WTC11 (cell line): ENCODE results near the gene ZNF608. TPM values are rescaled to one million over a fixed set of nuclear protein-coding genes. Genes with fewer than 3 reads are reported as not detected.

ENCODE experiments used
- ATAC-seq: fragments of 200-7000 bp; cut with Tn5 transposase; 2 replicates; pipeline ENCODE4 v1.10.0; 2021; ENCODE audit warnings: mild to moderate bottlenecking, moderate library complexity
- CTCF ChIA-PET: fragments of 300-600 bp; sonication (Branson Sonifier 250); formaldehyde crosslinking; loops from one replicate; lab custom pipeline; 2021; ENCODE audit warnings: antibody characterized with exemption; lab: Charles Lee
- POLR2A ChIA-PET: fragments of 350-600 bp; sonication (Branson Sonifier 250); formaldehyde crosslinking; loops from one replicate; lab custom pipeline; 2021; ENCODE audit warnings: antibody characterized with exemption; lab: Charles Lee
- DNase-seq: peaks from one replicate; pipeline ENCODE4 v3.0.0; 2021; ENCODE audit warnings: low spot score
- H3K27ac Mint-ChIP-seq: 2 replicates; pipeline ENCODE4 v1.8.0; 2021; ENCODE audit warnings: mixed read lengths
- H3K27me3 Mint-ChIP-seq: 2 replicates; pipeline ENCODE4 v1.8.0; 2021; ENCODE audit warnings: low read depth, mild to moderate bottlenecking, moderate library complexity, mixed read lengths
- H3K36me3 Mint-ChIP-seq: 2 replicates; pipeline ENCODE4 v1.8.0; 2021; ENCODE audit warnings: mixed read lengths
- H3K4me1 Mint-ChIP-seq: 2 replicates; pipeline ENCODE4 v1.8.0; 2022; ENCODE audit warnings: mixed read lengths
- H3K4me3 Mint-ChIP-seq: 2 replicates; pipeline ENCODE4 v1.8.0; 2021; ENCODE audit warnings: mild to moderate bottlenecking, moderate library complexity, mixed read lengths
- H3K9me3 Mint-ChIP-seq: 2 replicates; pipeline ENCODE4 v1.8.0; 2021; ENCODE audit warnings: mixed read lengths
- AR ChIP-seq: fragments of 250-450 bp; sonication (Bioruptor Pico); IDR thresholded peaks from 2 replicates; pipeline ENCODE4 v1.9.0; 2021; ENCODE audit warnings: mild to moderate bottlenecking
- ATF1 ChIP-seq: sonication (generic); formaldehyde crosslinking; IDR thresholded peaks from 2 replicates; pipeline ENCODE4 v1.8.1; 2023; ENCODE audit warnings: mild to moderate bottlenecking, moderate library complexity, missing genetic modification reagents
- CBFB ChIP-seq: sonication (generic); formaldehyde crosslinking; IDR thresholded peaks from 2 replicates; pipeline ENCODE4 v1.8.1; 2022; ENCODE audit warnings: mild to moderate bottlenecking, low read depth, missing genetic modification reagents
- CREM ChIP-seq: sonication (generic); formaldehyde crosslinking; IDR thresholded peaks from 2 replicates; pipeline ENCODE4 v1.8.1; 2022; ENCODE audit warnings: mild to moderate bottlenecking, missing genetic modification reagents, moderate library complexity
- E2F1 ChIP-seq: sonication (generic); formaldehyde crosslinking; IDR thresholded peaks from 2 replicates; pipeline ENCODE4 v1.8.0; 2022; ENCODE audit warnings: mild to moderate bottlenecking, missing genetic modification reagents
- EMX1 ChIP-seq: fragments of 250-450 bp; sonication (Bioruptor Pico); IDR thresholded peaks from 2 replicates; pipeline ENCODE4 v1.8.0; 2021; ENCODE audit warnings: mild to moderate bottlenecking
- FOXP4 ChIP-seq: sonication (generic); formaldehyde crosslinking; IDR thresholded peaks from 2 replicates; pipeline ENCODE4 v1.8.0; 2022; ENCODE audit warnings: mild to moderate bottlenecking, missing genetic modification reagents
- GTF2I ChIP-seq: fragments of 250-450 bp; sonication (Bioruptor Pico); conservative IDR thresholded peaks from 2 replicates; pipeline ENCODE4 v1.4.0; 2021; ENCODE audit warnings: mild to moderate bottlenecking
- IRF2 ChIP-seq: sonication (generic); formaldehyde crosslinking; IDR thresholded peaks from 2 replicates; pipeline ENCODE4 v1.8.0; 2022; ENCODE audit warnings: low read depth, missing genetic modification reagents, borderline replicate concordance
- JAZF1 ChIP-seq: fragments of 250-450 bp; sonication (Bioruptor Pico); IDR thresholded peaks from 2 replicates; pipeline ENCODE4 v1.9.0; 2021; ENCODE audit warnings: moderate library complexity, mild to moderate bottlenecking, inconsistent platforms
- MAX ChIP-seq: sonication (generic); formaldehyde crosslinking; IDR thresholded peaks from 2 replicates; pipeline ENCODE4 v1.8.0; 2022; ENCODE audit warnings: mild to moderate bottlenecking, missing genetic modification reagents
- MYBL2 ChIP-seq: sonication (generic); formaldehyde crosslinking; IDR thresholded peaks from 2 replicates; pipeline ENCODE4 v1.8.1; 2023; ENCODE audit warnings: mild to moderate bottlenecking, moderate library complexity, missing genetic modification reagents
- NFATC4 ChIP-seq: fragments of 250-450 bp; sonication (Bioruptor Pico); IDR thresholded peaks from 2 replicates; pipeline ENCODE4 v1.9.0; 2021; ENCODE audit warnings: mild to moderate bottlenecking
- NFYB ChIP-seq: sonication (generic); formaldehyde crosslinking; conservative IDR thresholded peaks from 2 replicates; pipeline ENCODE4 v1.8.0; 2022; ENCODE audit warnings: low read depth, missing genetic modification reagents
- NR3C1 ChIP-seq: sonication (generic); formaldehyde crosslinking; conservative IDR thresholded peaks from 2 replicates; pipeline ENCODE4 v1.8.1; 2023; ENCODE audit warnings: low read depth, mild to moderate bottlenecking, missing genetic modification reagents
- OVOL2 ChIP-seq: fragments of 250-450 bp; sonication (Bioruptor Pico); IDR thresholded peaks from 2 replicates; pipeline ENCODE4 v1.9.0; 2021; ENCODE audit warnings: mild to moderate bottlenecking, borderline replicate concordance
- PREB ChIP-seq: sonication (generic); formaldehyde crosslinking; IDR thresholded peaks from 2 replicates; pipeline ENCODE4 v1.8.1; 2022; ENCODE audit warnings: mild to moderate bottlenecking, missing genetic modification reagents, moderate library complexity, borderline replicate concordance
- PRRX2 ChIP-seq: fragments of 250-450 bp; sonication (Bioruptor Pico); IDR thresholded peaks from 2 replicates; pipeline ENCODE4 v1.8.0; 2021; ENCODE audit warnings: mild to moderate bottlenecking
- SMAD4 ChIP-seq: sonication (generic); formaldehyde crosslinking; IDR thresholded peaks from 2 replicates; pipeline ENCODE4 v1.8.0; 2022; ENCODE audit warnings: mild to moderate bottlenecking, missing genetic modification reagents
- TEAD1 ChIP-seq: sonication (generic); formaldehyde crosslinking; IDR thresholded peaks from 2 replicates; pipeline ENCODE4 v1.8.0; 2022; ENCODE audit warnings: mild to moderate bottlenecking, missing genetic modification reagents
- TP53 ChIP-seq: sonication (generic); formaldehyde crosslinking; IDR thresholded peaks from 2 replicates; pipeline ENCODE4 v1.8.1; 2023; ENCODE audit warnings: mild to moderate bottlenecking, missing genetic modification reagents
- ZNF416 ChIP-seq: fragments of 250-450 bp; sonication (Bioruptor Pico); IDR thresholded peaks from 2 replicates; pipeline ENCODE4 v1.9.0; 2021; ENCODE audit warnings: mild to moderate bottlenecking, inconsistent platforms
- ZNF423 ChIP-seq: fragments of 250-450 bp; sonication (Bioruptor Pico); IDR thresholded peaks from 2 replicates; pipeline ENCODE4 v2.1.2; 2022; ENCODE audit warnings: mild to moderate bottlenecking, moderate library complexity
- ZNF425 ChIP-seq: fragments of 250-450 bp; sonication (Bioruptor Pico); conservative IDR thresholded peaks from 2 replicates; pipeline ENCODE4 v1.9.0; 2021; ENCODE audit warnings: mild to moderate bottlenecking
- ZNF512 ChIP-seq: sonication (generic); formaldehyde crosslinking; IDR thresholded peaks from 2 replicates; pipeline ENCODE4 v1.8.1; 2022; ENCODE audit warnings: missing genetic modification reagents, borderline replicate concordance
- ZNF671 ChIP-seq: fragments of 250-450 bp; sonication (Bioruptor Pico); IDR thresholded peaks from 2 replicates; pipeline ENCODE4 v1.8.0; 2021; ENCODE audit warnings: mild to moderate bottlenecking
- total RNA-seq: library from RNA; stranded (reverse); gene quantifications from 3 replicates; pipeline ENCODE4 v1.2.3, GENCODE V29; 2021

ZNF608 gene
- total RNA-seq, 1 experiment from 2014 or later, result 40.6 TPM

GRCh38 chr5:124764585-124764984 lies 18.1 kb upstream of the ZNF608 start:
- no peak for ATAC-seq
- peaks cover 13% of the 10 kb centered on the region for H3K4me1 Mint-ChIP-seq
- H3K4me3 Mint-ChIP-seq, result no peak overlapping the region
- TF ChIP-seq NR3C1 (no peak), FOXP4 (CRISPR knock-in tag) (no peak), SMAD4 (CRISPR knock-in tag) (no peak), PRRX2 (CRISPR knock-in tag) (no peak), CBFB (CRISPR knock-in tag) (no peak), GTF2I (no peak), IRF2 (CRISPR knock-in tag) (no peak), CREM (CRISPR knock-in tag) (no peak), ZNF423 (CRISPR knock-in tag) (no peak), MYBL2 (CRISPR knock-in tag) (no peak), ATF1 (no peak), OVOL2 (CRISPR knock-in tag) (no peak), PREB (CRISPR knock-in tag) (no peak), TP53 (CRISPR knock-in tag) (no peak), JAZF1 (CRISPR knock-in tag) (no peak), ZNF416 (CRISPR knock-in tag) (no peak)
- no peak overlapping the region for H3K27ac Mint-ChIP-seq
- CTCF ChIA-PET, result no interaction called here
- DNase-seq, result no peak
- no peaks in the 10 kb centered on the region; the same call in 1 of the 2 replicates for H3K9me3 Mint-ChIP-seq
- H3K36me3 Mint-ChIP-seq, result no peaks in the 10 kb centered on the region
- H3K27me3 Mint-ChIP-seq, result no peaks in the 10 kb centered on the region; the same call in 1 of the 2 replicates
- POLR2A ChIA-PET, result no interaction called here

GRCh38 chr5:124761010-124761409 lies 14.6 kb upstream of the ZNF608 start:
- Mint-ChIP-seq H3K27ac (no peak overlapping the region), H3K36me3 (no peaks in the 10 kb centered on the region), H3K4me3 (no peak overlapping the region), H3K4me1 (peaks cover 7% of the 10 kb centered on the region), H3K9me3 (no peaks in the 10 kb centered on the region), H3K27me3 (no peaks in the 10 kb centered on the region; the same call in 1 of the 2 replicates)
- POLR2A ChIA-PET, result no interaction called here
- ATAC-seq (no peak), DNase-seq (no peak)
- CTCF ChIA-PET, result no interaction called here
- no peak for TF ChIP-seq TEAD1 (CRISPR knock-in tag)
- no peak for TF ChIP-seq EMX1 (CRISPR knock-in tag)
- TF ChIP-seq ZNF671 (CRISPR knock-in tag), result no peak
- no peak for TF ChIP-seq NFYB
- no peak for TF ChIP-seq JAZF1 (CRISPR knock-in tag)
- no peak for TF ChIP-seq MAX (CRISPR knock-in tag)
- no peak for TF ChIP-seq AR (CRISPR knock-in tag)
- no peak for TF ChIP-seq E2F1 (CRISPR knock-in tag)
- no peak for TF ChIP-seq NFATC4 (CRISPR knock-in tag)
- no peak for TF ChIP-seq ZNF512
- no peak for TF ChIP-seq ZNF425 (CRISPR knock-in tag)
